Lung microvascular endothelial cell (primary cell): ENCODE measurements around the gene CYP20A1. TPM values are rescaled to one million over a fixed set of nuclear protein-coding genes. Genes with fewer than 3 reads are reported as not detected.
"Not testable (repeated sequence)": the region's sequence is repeated elsewhere in the genome, so short reads cannot be mapped to it uniquely, and the experiment has no call there.

Experiments used
- DNase-seq, 2 donors: peaks; one replicate each; pipeline versions ENCODE4 v3.0.0 to v3.0.0-alpha.2; 2010; ENCODE audit warnings: low read depth in 2 of 2
- total RNA-seq: library from RNA; depleted of rRNA; stranded (reverse); fragments of >200 nt; gene quantifications from 2 replicates; pipeline ENCODE4 v1.2.1, GENCODE V29; 2014

Gene CYP20A1
- total RNA-seq = 22.7 and 28.8 TPM in 2 replicates

GRCh38 chr2:203238704-203239526, at the start of gene CYP20A1:
CYP20A1 (plus strand) TSS chr2:203239018; CDS start chr2:203239063, 45 bp downstream.
- DNase-seq = peak; percentile 97

GRCh38 chr2:203190547-203190946, 48.3 kb upstream of the CYP20A1 start:
- not testable (repeated sequence) for DNase-seq

GRCh38 chr2:203191026-203191425, 47.8 kb upstream of the CYP20A1 start:
- DNase-seq = not testable (repeated sequence)

- DNase-seq = no peak
Measured at GRCh38 chr2:203191961-203192360, 46.9 kb upstream of the CYP20A1 start.

- DNase-seq = peak in 1 of 2 donors; percentile 35
Measured at GRCh38 chr2:203195331-203196036, 43.3 kb upstream of the CYP20A1 start.

GRCh38 chr2:203200866-203201265, 38.0 kb upstream of the CYP20A1 start:
- DNase-seq = no peak

GRCh38 chr2:203201426-203201825, 37.4 kb upstream of the CYP20A1 start:
- no peak for DNase-seq

GRCh38 chr2:203209538-203209937, 29.3 kb upstream of the CYP20A1 start:
- peak in 1 of 2 donors; percentile 2 for DNase-seq

GRCh38 chr2:203225423-203226039, 13.3 kb upstream of the CYP20A1 start:
- DNase-seq = peak; percentile 40 to 60

- DNase-seq = not testable (repeated sequence)
Measured at GRCh38 chr2:203229674-203230073, 9.1 kb upstream of the CYP20A1 start.

- no peak for DNase-seq
Measured at GRCh38 chr2:203237346-203238238, 1.2 kb upstream of the CYP20A1 start.

GRCh38 chr2:203238292-203238703, 520 bp upstream of the CYP20A1 start:
- no peak for DNase-seq

GRCh38 chr2:203240491-203240890, 1.7 kb downstream of the CYP20A1 start:
- DNase-seq = no peak

- DNase-seq = no peak
Measured at GRCh38 chr2:203242518-203242917, 3.7 kb downstream of the CYP20A1 start.

GRCh38 chr2:203246646-203247045, 7.8 kb downstream of the CYP20A1 start:
- no peak for DNase-seq

- no peak for DNase-seq
Measured at GRCh38 chr2:203252818-203253217, 14.0 kb downstream of the CYP20A1 start.

- DNase-seq = not testable (repeated sequence)
Measured at GRCh38 chr2:203253422-203254095, 14.7 kb downstream of the CYP20A1 start.

GRCh38 chr2:203261326-203262159, 22.7 kb downstream of the CYP20A1 start:
- DNase-seq = peak in 1 of 2 donors; percentile 2

GRCh38 chr2:203279288-203279687, 40.5 kb downstream of the CYP20A1 start:
- peak in 1 of 2 donors; percentile 4 for DNase-seq
